H9 (cell line): ENCODE measurements around the gene TMEM44. TPM values are rescaled to one million over a fixed set of nuclear protein-coding genes. Genes with fewer than 3 reads are reported as not detected.

Experiments used
- DNase-seq: peaks from one replicate; pipeline ENCODE4 v3.0.0-alpha.2; 2017
- H2AFZ ChIP-seq: one replicate; pipeline ENCODE4 v1.6.1; 2013; ENCODE audit warnings: mild to moderate bottlenecking, low read length, control low read depth, moderate library complexity
- H2AK5ac ChIP-seq: 2 replicates; pipeline ENCODE4 v1.6.1; 2013; ENCODE audit warnings: low read length, control low read depth, mixed read lengths; ENCODE audit not compliant: insufficient read length
- H2BK120ac ChIP-seq: one replicate; pipeline ENCODE4 v1.6.1; 2013; ENCODE audit warnings: low read depth, mild to moderate bottlenecking, low read length, control low read depth, inconsistent platforms; ENCODE audit not compliant: poor library complexity, severe bottlenecking
- H2BK12ac ChIP-seq: 2 replicates; pipeline ENCODE4 v1.6.1; 2013; ENCODE audit warnings: low read length, control low read depth, mixed read lengths, low read depth; ENCODE audit not compliant: insufficient read length
- H2BK15ac ChIP-seq: 2 replicates; pipeline ENCODE4 v1.6.1; 2013; ENCODE audit warnings: low read depth, low read length, control low read depth
- H2BK20ac ChIP-seq: one replicate; pipeline ENCODE4 v1.6.1; 2013; ENCODE audit warnings: low read depth, mild to moderate bottlenecking, low read length, control low read depth, inconsistent platforms; ENCODE audit not compliant: poor library complexity, severe bottlenecking
- H2BK5ac ChIP-seq: 2 replicates; pipeline ENCODE4 v1.6.1; 2013; ENCODE audit warnings: low read length, control low read depth, mixed read lengths; ENCODE audit not compliant: insufficient read length
- H3K14ac ChIP-seq: 2 replicates; pipeline ENCODE4 v1.6.1; 2013; ENCODE audit warnings: low read length, control low read depth; ENCODE audit not compliant: insufficient read depth
- H3K18ac ChIP-seq: 2 replicates; pipeline ENCODE4 v1.6.1; 2013; ENCODE audit warnings: low read depth, mild to moderate bottlenecking, mixed read lengths, low read length, control low read depth; ENCODE audit not compliant: insufficient read length
- H3K23ac ChIP-seq: 2 replicates; pipeline ENCODE4 v1.6.1; 2013; ENCODE audit warnings: low read length, control low read depth, mixed read lengths, low read depth; ENCODE audit not compliant: insufficient read length
- H3K23me2 ChIP-seq: 2 replicates; pipeline ENCODE4 v1.6.1; 2013; ENCODE audit warnings: low read depth, mild to moderate bottlenecking, mixed read lengths, low read length, control low read depth; ENCODE audit not compliant: insufficient read length, poor library complexity, severe bottlenecking
- H3K27ac ChIP-seq: 2 replicates; pipeline ENCODE4 v1.5.1; 2013; ENCODE audit warnings: low read length, control low read depth, mixed read lengths, low read depth; ENCODE audit not compliant: insufficient read length
- H3K27me3 ChIP-seq: 2 replicates; pipeline ENCODE4 v1.6.1; 2013; ENCODE audit warnings: low read length, control low read depth, inconsistent platforms; ENCODE audit not compliant: insufficient read depth
- H3K4ac ChIP-seq: 2 replicates; pipeline ENCODE4 v1.6.1; 2013; ENCODE audit warnings: low read depth, mild to moderate bottlenecking, control low read depth, inconsistent platforms, low read length, moderate library complexity
- H3K4me1 ChIP-seq: 2 replicates; pipeline ENCODE4 v1.6.1; 2013; ENCODE audit warnings: low read length, control low read depth, inconsistent platforms; ENCODE audit not compliant: insufficient read depth
- H3K4me2 ChIP-seq: 2 replicates; pipeline ENCODE4 v1.6.1; 2013; ENCODE audit warnings: low read length, control low read depth, mixed read lengths; ENCODE audit not compliant: insufficient read length, insufficient read depth
- H3K56ac ChIP-seq: 2 replicates; pipeline ENCODE4 v1.6.1; 2013; ENCODE audit warnings: low read depth, mild to moderate bottlenecking, mixed read lengths, low read length, control low read depth; ENCODE audit not compliant: insufficient read length
- H3K79me1 ChIP-seq: 2 replicates; pipeline ENCODE4 v1.6.1; 2013; ENCODE audit warnings: low read depth, mild to moderate bottlenecking, moderate library complexity, low read length, control low read depth, inconsistent platforms; ENCODE audit not compliant: insufficient read depth, poor library complexity, severe bottlenecking
- H3K79me2 ChIP-seq: 2 replicates; pipeline ENCODE4 v1.6.1; 2013; ENCODE audit warnings: low read length, control low read depth, inconsistent platforms; ENCODE audit not compliant: insufficient read depth
- H3K9ac ChIP-seq: 2 replicates; pipeline ENCODE4 v1.6.1; 2013; ENCODE audit warnings: low read length, control low read depth, mixed read lengths; ENCODE audit not compliant: insufficient read length; ENCODE audit errors: extremely low read depth
- H3K9me3 ChIP-seq: one replicate; pipeline ENCODE4 v1.6.1; 2013; ENCODE audit warnings: low read depth, low read length, inconsistent platforms; ENCODE audit not compliant: control insufficient read depth
- H3T11ph ChIP-seq: one replicate; pipeline ENCODE4 v1.6.1; 2013; ENCODE audit warnings: mild to moderate bottlenecking, low read length, control low read depth, inconsistent platforms
- H4K20me1 ChIP-seq: one replicate; pipeline ENCODE4 v1.6.1; 2013; ENCODE audit not compliant: control insufficient read depth, insufficient read length, insufficient read depth
- H4K5ac ChIP-seq: 2 replicates; pipeline ENCODE4 v1.6.1; 2013; ENCODE audit warnings: low read depth, mild to moderate bottlenecking, mixed read lengths, low read length, control low read depth; ENCODE audit not compliant: insufficient read length
- H4K8ac ChIP-seq: replicated peaks from 2 replicates; pipeline ENCODE4 v1.6.1; 2013; ENCODE audit warnings: low read length, control low read depth, mixed read lengths, low read depth; ENCODE audit not compliant: insufficient read length
- H4K91ac ChIP-seq: 2 replicates; pipeline ENCODE4 v1.6.1; 2013; ENCODE audit warnings: low read depth, mild to moderate bottlenecking, moderate library complexity, mixed read lengths, low read length, control low read depth; ENCODE audit not compliant: insufficient read length
- H3K27ac Mint-ChIP-seq, 3 experiments: 2 replicates in 2 of 3; 3 replicates in 1 of 3; pipeline ENCODE4 v1.8.0; 2020 to 2021; ENCODE audit warnings: mixed read lengths in 3 of 3, mild to moderate bottlenecking in 1 of 3, moderate library complexity in 1 of 3
- H3K27me3 Mint-ChIP-seq: 2 replicates; pipeline ENCODE4 v1.8.0; 2021; ENCODE audit warnings: low read depth, mild to moderate bottlenecking, moderate library complexity, mixed read lengths
- H3K36me3 Mint-ChIP-seq, 3 experiments: 2 replicates in 2 of 3; 3 replicates in 1 of 3; pipeline ENCODE4 v1.8.0; 2020 to 2021; ENCODE audit warnings: low read depth in 3 of 3, mixed read lengths in 3 of 3; ENCODE audit not compliant: insufficient read depth in 1 of 3
- H3K4me1 Mint-ChIP-seq, 2 experiments: 2 replicates each; pipeline ENCODE4 v1.8.0; 2020; ENCODE audit warnings: mixed read lengths in 2 of 2
- H3K4me3 Mint-ChIP-seq, 2 experiments: 2 replicates in 1 of 2; 3 replicates in 1 of 2; pipeline ENCODE4 v1.8.0; 2020 to 2021; ENCODE audit warnings: mild to moderate bottlenecking in 2 of 2, mixed read lengths in 2 of 2, moderate library complexity in 1 of 2
- H3K9me3 Mint-ChIP-seq, 2 experiments: 2 replicates in 1 of 2; 3 replicates in 1 of 2; pipeline ENCODE4 v1.8.0; 2020; ENCODE audit warnings: mild to moderate bottlenecking in 2 of 2, mixed read lengths in 2 of 2, moderate library complexity in 1 of 2
- WGBS: extraction: QIAGEN DNeasy Blood & Tissue Kit; methylation state at CpG from one replicate; pipeline ENCODE4 v1.1.7; 2013; ENCODE audit warnings: missing lambda C conversion rate, low lambda C conversion rate, mixed read lengths; ENCODE audit not compliant: insufficient read length; ENCODE audit errors: extremely low coverage; 5-methylcytosine and 5-hydroxymethylcytosine counted together
- total RNA-seq: library from RNA; stranded (reverse); gene quantifications from 2 replicates; pipeline ENCODE4 v1.2.1, GENCODE V29; 2021
- TF ChIP-seq, protein P1 (sequence below): fragments of 200-600 bp; sonication (generic); conservative IDR thresholded peaks from 3 replicates; pipeline ENCODE4 v1.8.0; 2021; ENCODE audit warnings: antibody characterized with exemption, mild to moderate bottlenecking

TMEM44 gene
- total RNA-seq, 1 experiment from 2014 or later, result 19.8 TPM

DNA sequence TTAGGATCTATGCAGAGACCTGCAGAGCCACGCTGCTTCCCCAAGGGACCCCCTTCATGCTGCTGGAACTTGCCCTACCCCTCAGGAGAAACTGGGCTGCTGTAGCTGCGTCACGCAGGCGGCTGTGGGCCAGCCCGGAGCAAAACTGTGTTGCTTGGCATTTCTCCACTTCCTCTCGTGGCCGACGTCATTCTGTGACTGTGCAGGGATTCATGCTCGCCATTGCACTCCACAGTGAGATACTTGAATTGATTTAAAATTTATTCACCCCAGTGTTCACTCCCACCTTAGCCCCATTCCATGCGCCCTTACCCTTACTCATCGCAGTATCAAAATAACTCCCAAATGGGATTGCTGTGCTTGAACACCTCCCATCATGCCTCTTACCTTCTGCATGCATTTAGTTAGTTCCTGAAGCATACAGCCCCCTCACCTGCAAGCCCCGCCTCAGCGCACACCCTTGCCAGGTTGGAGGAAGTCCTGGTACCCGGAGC lies 45.7 kb downstream of the TMEM44 start:
- H3K79me1 ChIP-seq, result no peaks in the 10 kb centered on the region
- H3K56ac ChIP-seq, result no peak overlapping the region
- H3K27me3 Mint-ChIP-seq, result no peaks in the 10 kb centered on the region; the same call in 1 of the 2 replicates
- DNase-seq, result no peak
- no peaks in the 10 kb centered on the region for H3K79me2 ChIP-seq
- H3K14ac ChIP-seq, result no peak overlapping the region
- no CpG with 5 or more reads among the region's 14 CpGs for WGBS
- H2BK120ac ChIP-seq, result no peak overlapping the region
- no peak overlapping the region for H3K27ac Mint-ChIP-seq
- H3K4me2 ChIP-seq, result no peak overlapping the region
- no peaks in the 10 kb centered on the region for H3K4me1 ChIP-seq
- no peak overlapping the region for H4K8ac ChIP-seq
- H3K36me3 Mint-ChIP-seq, result peaks cover 0 to 8% (median 5%) of the 10 kb centered on the region in 3 experiments; a peak in 4 of 7 replicates
- no peak overlapping the region for H4K5ac ChIP-seq
- H3K27me3 ChIP-seq, result no peaks in the 10 kb centered on the region
- H2AK5ac ChIP-seq, result no peak overlapping the region
- TF ChIP-seq, protein P1, sequence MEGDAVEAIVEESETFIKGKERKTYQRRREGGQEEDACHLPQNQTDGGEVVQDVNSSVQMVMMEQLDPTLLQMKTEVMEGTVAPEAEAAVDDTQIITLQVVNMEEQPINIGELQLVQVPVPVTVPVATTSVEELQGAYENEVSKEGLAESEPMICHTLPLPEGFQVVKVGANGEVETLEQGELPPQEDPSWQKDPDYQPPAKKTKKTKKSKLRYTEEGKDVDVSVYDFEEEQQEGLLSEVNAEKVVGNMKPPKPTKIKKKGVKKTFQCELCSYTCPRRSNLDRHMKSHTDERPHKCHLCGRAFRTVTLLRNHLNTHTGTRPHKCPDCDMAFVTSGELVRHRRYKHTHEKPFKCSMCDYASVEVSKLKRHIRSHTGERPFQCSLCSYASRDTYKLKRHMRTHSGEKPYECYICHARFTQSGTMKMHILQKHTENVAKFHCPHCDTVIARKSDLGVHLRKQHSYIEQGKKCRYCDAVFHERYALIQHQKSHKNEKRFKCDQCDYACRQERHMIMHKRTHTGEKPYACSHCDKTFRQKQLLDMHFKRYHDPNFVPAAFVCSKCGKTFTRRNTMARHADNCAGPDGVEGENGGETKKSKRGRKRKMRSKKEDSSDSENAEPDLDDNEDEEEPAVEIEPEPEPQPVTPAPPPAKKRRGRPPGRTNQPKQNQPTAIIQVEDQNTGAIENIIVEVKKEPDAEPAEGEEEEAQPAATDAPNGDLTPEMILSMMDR, result no peak
- no peak overlapping the region for H2BK5ac ChIP-seq
- no peak overlapping the region for H3K18ac ChIP-seq
- H3K9ac ChIP-seq, result no peak overlapping the region
- H3K9me3 Mint-ChIP-seq, result no peaks in the 10 kb centered on the region
- no peak overlapping the region for H4K91ac ChIP-seq
- H3K9me3 ChIP-seq, result no peaks in the 10 kb centered on the region
- H3K23ac ChIP-seq, result no peak overlapping the region
- H3K27ac ChIP-seq, result no peak overlapping the region
- no peak overlapping the region for H2BK20ac ChIP-seq
- no peak overlapping the region for H3K4ac ChIP-seq
- no peak overlapping the region for H2BK12ac ChIP-seq
- no peak overlapping the region for H2AFZ ChIP-seq
- no peak overlapping the region for H2BK15ac ChIP-seq
- no peak overlapping the region for H3T11ph ChIP-seq
- H3K4me1 Mint-ChIP-seq, result peaks cover 7 to 9% of the 10 kb centered on the region in 2 experiments
- peaks cover 7% of the 10 kb centered on the region for H3K23me2 ChIP-seq
- H3K4me3 Mint-ChIP-seq, result no peak overlapping the region; a peak in 1 of 5 replicates
- H4K20me1 ChIP-seq, result no peaks in the 10 kb centered on the region
